Esophagus squamous epithelium (tissue), 5 donors: ENCODE measurements around the gene AMIGO2. TPM values are rescaled to one million over a fixed set of nuclear protein-coding genes. Genes with fewer than 3 reads are reported as not detected.

Experiments used
- DNase-seq: peaks from one replicate; lab custom pipeline; 2025; lab: John Stamatoyannopoulos, UW
- H3K27ac ChIP-seq, 4 donors: fragments of 200-600 bp; sonication (generic); one replicate each; pipeline ENCODE4 v1.5.1; 2016 to 2019; ENCODE audit warnings: mild to moderate bottlenecking in 1 of 4
- H3K27me3 ChIP-seq, 4 donors: fragments of 200-600 bp; sonication (generic); 1 replicate in 3 of 4; 2 replicates in 1 of 4; pipeline versions ENCODE4 v1.5.1 to v1.6.0; 2017 to 2021; ENCODE audit warnings: antibody characterized with exemption in 1 of 4
- H3K36me3 ChIP-seq, 3 donors: fragments of 200-600 bp; sonication (generic); one replicate each; pipeline ENCODE4 v1.5.1; 2016 to 2019
- H3K4me1 ChIP-seq, 3 donors: fragments of 200-600 bp; sonication (generic); one replicate each; pipeline ENCODE4 v1.5.1; 2017 to 2019
- H3K4me3 ChIP-seq, 4 donors: fragments of 200-600 bp; sonication (generic); 1 replicate in 3 of 4; 2 replicates in 1 of 4; pipeline ENCODE4 v1.5.1; 2016 to 2019; ENCODE audit warnings: mild to moderate bottlenecking in 2 of 4, moderate library complexity in 1 of 4
- H3K9me3 ChIP-seq, 3 donors: fragments of 200-600 bp; sonication (generic); one replicate each; pipeline ENCODE4 v1.5.1; 2016 to 2019
- POLR2A ChIP-seq, 4 donors: fragments of 450-650 bp; IDR thresholded peaks; one replicate each; pipeline ENCODE4 v1.6.1; 2017; ENCODE audit warnings: antibody characterized with exemption in 4 of 4, mild to moderate bottlenecking in 4 of 4, moderate library complexity in 3 of 4
- WGBS, 2 donors: methylation state at CpG; one replicate each; pipeline ENCODE4 v1.1.5; 2018; 5-methylcytosine and 5-hydroxymethylcytosine counted together
- intact Hi-C: fragments of 100-400 bp; cut with DNase I; formaldehyde crosslinking; loops from one replicate; pipeline ENCODE4 v1.15.0; 2022
- total RNA-seq, 4 donors: library from RNA; depleted of rRNA; stranded (reverse); fragments of >200 nt; gene quantifications; one replicate each; pipeline ENCODE4 v1.1.0, GENCODE V29; 2016
- TF ChIP-seq, protein P1 (sequence below), 6 experiments: fragments of 450-650 bp in 4 of 6; fragments of 200-600 bp in 2 of 6; sonication (generic) in 2 of 6; IDR thresholded peaks; one replicate each; pipeline ENCODE4 v1.5.1; 2016 to 2019; ENCODE audit warnings: antibody characterized with exemption in 6 of 6, mild to moderate bottlenecking in 4 of 6, moderate library complexity in 4 of 6
- donor health status: DM: yes; HTN: yes; CAD: no.

The AMIGO2 gene
- total RNA-seq, 4 donors from 2014 or later, result 1.6 to 4.8 (median 2.9) TPM

DNA sequence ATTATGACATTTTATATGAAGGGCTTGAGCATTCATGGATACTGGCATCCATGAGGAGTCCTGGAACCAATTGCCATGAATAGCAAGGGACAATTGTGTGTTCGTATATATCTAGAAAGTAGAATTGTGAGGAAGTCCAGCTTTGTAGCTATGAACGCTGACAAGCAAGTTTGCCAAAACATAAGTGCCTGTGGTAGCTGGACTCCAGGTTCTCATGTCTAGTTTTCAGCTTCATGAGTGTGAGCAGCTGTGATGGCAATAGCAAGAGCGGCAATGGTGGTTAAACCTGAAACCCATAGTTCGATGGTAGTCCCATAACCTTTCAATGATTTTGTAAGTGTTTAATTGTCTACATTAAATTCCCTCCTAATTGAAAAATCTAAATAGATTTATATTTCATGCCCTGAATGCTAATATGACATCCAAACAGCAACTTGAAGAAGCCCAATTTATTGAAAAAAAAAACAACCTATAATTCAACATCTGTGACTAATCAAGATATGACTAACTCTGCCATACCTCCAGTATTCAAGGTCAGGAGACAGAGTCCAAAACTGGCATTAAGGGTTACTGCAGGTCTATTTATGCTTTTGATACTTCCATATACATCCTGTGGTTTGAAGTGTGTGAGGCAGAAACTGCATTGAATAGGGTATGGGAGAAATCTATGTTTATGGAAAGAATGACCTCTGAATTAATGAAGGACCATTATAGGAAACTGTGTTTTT lies 50.6 kb downstream of the AMIGO2 start:
- no peak for DNase-seq
- no peak for TF ChIP-seq POLR2A (IDR thresholded peaks at IDR 0.05)
- TF ChIP-seq, protein P1, sequence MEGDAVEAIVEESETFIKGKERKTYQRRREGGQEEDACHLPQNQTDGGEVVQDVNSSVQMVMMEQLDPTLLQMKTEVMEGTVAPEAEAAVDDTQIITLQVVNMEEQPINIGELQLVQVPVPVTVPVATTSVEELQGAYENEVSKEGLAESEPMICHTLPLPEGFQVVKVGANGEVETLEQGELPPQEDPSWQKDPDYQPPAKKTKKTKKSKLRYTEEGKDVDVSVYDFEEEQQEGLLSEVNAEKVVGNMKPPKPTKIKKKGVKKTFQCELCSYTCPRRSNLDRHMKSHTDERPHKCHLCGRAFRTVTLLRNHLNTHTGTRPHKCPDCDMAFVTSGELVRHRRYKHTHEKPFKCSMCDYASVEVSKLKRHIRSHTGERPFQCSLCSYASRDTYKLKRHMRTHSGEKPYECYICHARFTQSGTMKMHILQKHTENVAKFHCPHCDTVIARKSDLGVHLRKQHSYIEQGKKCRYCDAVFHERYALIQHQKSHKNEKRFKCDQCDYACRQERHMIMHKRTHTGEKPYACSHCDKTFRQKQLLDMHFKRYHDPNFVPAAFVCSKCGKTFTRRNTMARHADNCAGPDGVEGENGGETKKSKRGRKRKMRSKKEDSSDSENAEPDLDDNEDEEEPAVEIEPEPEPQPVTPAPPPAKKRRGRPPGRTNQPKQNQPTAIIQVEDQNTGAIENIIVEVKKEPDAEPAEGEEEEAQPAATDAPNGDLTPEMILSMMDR (IDR thresholded peaks at IDR 0.05), result no peak
- Histone ChIP-seq H3K4me3 (no peak overlapping the region), H3K4me1 (peaks cover 0 to 6% (median 0%) of the 10 kb centered on the region in 3 donors), H3K27ac (no peak overlapping the region), H3K27me3 (no peaks in the 10 kb centered on the region), H3K36me3 (no peaks in the 10 kb centered on the region), H3K9me3 (no peaks in the 10 kb centered on the region)
- WGBS, 2 donors, result 67 to 70% methylated on average over 4 of the region's 4 CpGs
- intact Hi-C loops, result no loop called here

DNA sequence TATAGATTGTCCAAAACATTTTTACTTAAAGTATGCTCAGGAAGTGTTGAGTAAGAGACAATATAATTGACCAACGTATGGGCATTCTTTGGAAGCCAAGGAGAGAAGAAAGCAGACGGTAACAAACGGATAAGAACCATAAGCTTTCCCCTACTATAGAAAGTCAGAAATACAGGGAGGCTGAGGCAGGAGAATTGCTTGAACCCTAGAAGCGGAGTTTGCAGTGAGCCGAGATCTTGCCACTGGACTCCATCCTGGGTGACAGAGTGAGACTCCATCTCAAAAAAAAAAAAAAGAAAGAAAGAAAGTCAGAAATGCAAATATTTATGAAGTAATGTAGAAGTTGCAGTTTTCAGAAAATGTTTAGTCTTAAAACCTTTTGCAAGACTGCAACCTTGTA lies 51.6 kb downstream of the AMIGO2 start:
- peaks cover 0 to 5% (median 0%) of the 10 kb centered on the region in 4 donors for H3K27me3 ChIP-seq
- no peaks in the 10 kb centered on the region for H3K9me3 ChIP-seq
- intact Hi-C loops, result no loop called here
- no peaks in the 10 kb centered on the region for H3K36me3 ChIP-seq
- TF ChIP-seq, protein P1 (IDR thresholded peaks at IDR 0.05), result no peak
- TF ChIP-seq POLR2A (IDR thresholded peaks at IDR 0.05), result no peak
- peaks cover 0 to 5% (median 0%) of the 10 kb centered on the region in 3 donors for H3K4me1 ChIP-seq
- no peak overlapping the region for H3K4me3 ChIP-seq
- H3K27ac ChIP-seq, result no peak overlapping the region
- no peak for DNase-seq
- WGBS, 2 donors, result 85 to 88% methylated on average over 5 of the region's 5 CpGs

Other genes starting within 250 kb of the AMIGO2 start
- 1 to 10 TPM in 3 of 4 donors, not detected in 1; 1.2 to 2.5 (median 2.3) TPM for gene PCED1B, start 338 bp downstream of the AMIGO2 start, total RNA-seq